Measurements from ENCODE around the gene RND3.

Gene RND3

GRCh38 chr2:150495001-150495400, 7.5 kb upstream of the RND3 start:
- DNase-seq (ENCODE audit: low read depth, low spot score) = no peak
- H3K27ac ChIP-seq = peak overlapping the region; percentile 98

GRCh38 chr2:150494234-150494945, 6.9 kb upstream of the RND3 start:
- DNase-seq (ENCODE audit: low read depth, low spot score) = no peak
- H3K27ac ChIP-seq = peak overlapping the region; percentile 98

GRCh38 chr2:150491943-150492342, 4.5 kb upstream of the RND3 start:
- H3K27ac ChIP-seq = peak overlapping the region; percentile 75
- DNase-seq (ENCODE audit: low read depth, low spot score) = no peak

- peak overlapping the region; percentile 75 for H3K27ac ChIP-seq
- no peak for DNase-seq (ENCODE audit: low read depth, low spot score)
Measured at GRCh38 chr2:150491430-150491829, 4.0 kb upstream of the RND3 start.

GRCh38 chr2:150490466-150490865, 3.0 kb upstream of the RND3 start:
- no peak overlapping the region for H3K27ac ChIP-seq
- DNase-seq (ENCODE audit: low read depth, low spot score) = no peak

- H3K27ac ChIP-seq = peak overlapping the region; percentile 98
- DNase-seq (ENCODE audit: low read depth, low spot score) = no peak
Measured at GRCh38 chr2:150486539-150487484, 655 bp downstream of the RND3 start.

GRCh38 chr2:150485871-150486538, 1.5 kb downstream of the RND3 start:
- DNase-seq (ENCODE audit: low read depth, low spot score) = no peak
- peak overlapping the region; percentile 98 for H3K27ac ChIP-seq

- H3K27ac ChIP-seq = peak overlapping the region; percentile 98
- DNase-seq (ENCODE audit: low read depth, low spot score) = no peak
Measured at GRCh38 chr2:150485114-150485870, 2.2 kb downstream of the RND3 start.

- H3K27ac ChIP-seq = peak overlapping the region; percentile 98
- no peak for DNase-seq (ENCODE audit: low read depth, low spot score)
Measured at GRCh38 chr2:150484461-150485021, 2.9 kb downstream of the RND3 start.

GRCh38 chr2:150484006-150484405, 3.5 kb downstream of the RND3 start:
- peak overlapping the region; percentile 98 for H3K27ac ChIP-seq
- DNase-seq (ENCODE audit: low read depth, low spot score) = no peak

GRCh38 chr2:150483532-150483931, 3.9 kb downstream of the RND3 start:
- DNase-seq (ENCODE audit: low read depth, low spot score) = no peak
- peak overlapping the region; percentile 98 for H3K27ac ChIP-seq

- no peak for DNase-seq (ENCODE audit: low read depth, low spot score)
- peak overlapping the region; percentile 98 for H3K27ac ChIP-seq
Measured at GRCh38 chr2:150482667-150483400, 4.6 kb downstream of the RND3 start.

- DNase-seq (ENCODE audit: low read depth, low spot score) = no peak
- peak overlapping the region; percentile 98 for H3K27ac ChIP-seq
Measured at GRCh38 chr2:150482111-150482510, 5.4 kb downstream of the RND3 start.

- DNase-seq (ENCODE audit: low read depth, low spot score) = no peak
- peak overlapping the region; percentile 98 for H3K27ac ChIP-seq
Measured at GRCh38 chr2:150480971-150481830, 6.3 kb downstream of the RND3 start.

GRCh38 chr2:150480241-150480640, 7.2 kb downstream of the RND3 start:
- no peak for DNase-seq (ENCODE audit: low read depth, low spot score)
- H3K27ac ChIP-seq = peak overlapping the region; percentile 98

GRCh38 chr2:150479075-150479915, 8.2 kb downstream of the RND3 start:
- peak overlapping the region; percentile 98 for H3K27ac ChIP-seq

More at GRCh38 chr2:150479075-150479915, 8.2 kb downstream of the RND3 start:
- DNase-seq (ENCODE audit: low read depth, low spot score) = no peak
